HTR-8/SVneo (cell line): ENCODE measurements around the gene SLC29A2.

ENCODE experiments used
- DNase-seq: peaks from one replicate; pipeline ENCODE4 v3.0.0; 2011; ENCODE audit warnings: low spot score, mixed read lengths; ENCODE audit not compliant: insufficient read length
- FAIRE-seq: peaks from 2 replicates; lab custom pipeline; 2011; peaks lifted over from hg19 to GRCh38; lab: Jason Lieb, UNC

Gene SLC29A2

GRCh38 chr11:66336234-66337102, 35.1 kb downstream of the SLC29A2 start, which contains the start of gene RIN1:
Gene RIN1 (minus strand): TSS chr11:66336434. CDS start chr11:66336402, 32 bp downstream.
- peak; percentile 99 for DNase-seq
- peak; percentile 100 for FAIRE-seq

GRCh38 chr11:66335531-66336233, 35.9 kb downstream of the SLC29A2 start:
- DNase-seq, result peak; percentile 71
- no peak for FAIRE-seq

GRCh38 chr11:66334605-66335442, 36.7 kb downstream of the SLC29A2 start:
- no peak for DNase-seq
- FAIRE-seq, result peak; percentile 49

- DNase-seq, result no peak
- FAIRE-seq, result peak; percentile 4
These were observed 37.5 kb downstream of the SLC29A2 start for GRCh38 chr11:66333896-66334604.

GRCh38 chr11:66333220-66333877, 38.2 kb downstream of the SLC29A2 start:
- no peak for FAIRE-seq

GRCh38 chr11:66332371-66333219, 39.0 kb downstream of the SLC29A2 start:
- no peak for DNase-seq

More at GRCh38 chr11:66333220-66333877, 38.2 kb downstream of the SLC29A2 start:
- DNase-seq, result no peak

GRCh38 chr11:66331542-66332370, 39.8 kb downstream of the SLC29A2 start:
- DNase-seq (no peak), FAIRE-seq (peak; percentile 55)

More at GRCh38 chr11:66332371-66333219, 39.0 kb downstream of the SLC29A2 start:
- peak; percentile 52 for FAIRE-seq

GRCh38 chr11:66330931-66331330, 40.6 kb downstream of the SLC29A2 start:
- no peak for DNase-seq
- peak; percentile 13 for FAIRE-seq

- FAIRE-seq (no peak), DNase-seq (no peak)
These were observed 42.3 kb downstream of the SLC29A2 start for GRCh38 chr11:66329165-66329673.

GRCh38 chr11:66328302-66329144, 43.0 kb downstream of the SLC29A2 start:
- FAIRE-seq, result peak; percentile 100
- DNase-seq, result peak; percentile 94

- no peak for FAIRE-seq
- DNase-seq, result no peak
These were observed 43.6 kb downstream of the SLC29A2 start for GRCh38 chr11:66328031-66328301.

GRCh38 chr11:66327171-66328030, 44.2 kb downstream of the SLC29A2 start:
- FAIRE-seq, result no peak
- DNase-seq, result peak; percentile 75

GRCh38 chr11:66326261-66327111, 45.1 kb downstream of the SLC29A2 start:
- no peak for FAIRE-seq
- DNase-seq, result no peak

GRCh38 chr11:66325263-66325671, 46.3 kb downstream of the SLC29A2 start:
- FAIRE-seq, result no peak

GRCh38 chr11:66324664-66325063, 46.9 kb downstream of the SLC29A2 start:
- no peak for FAIRE-seq

More at GRCh38 chr11:66325263-66325671, 46.3 kb downstream of the SLC29A2 start:
- no peak for DNase-seq

More at GRCh38 chr11:66324664-66325063, 46.9 kb downstream of the SLC29A2 start:
- no peak for DNase-seq
